Naive thymus-derived CD4-positive, alpha-beta T cell (primary cell): ENCODE results near the gene OPRM1. TPM values are rescaled to one million over a fixed set of nuclear protein-coding genes. Genes with fewer than 3 reads are reported as not detected.
A peak's percentile ranks its signal among the peaks of the same experiment; 100 is the strongest.

Experiments
- ATAC-seq: fragments of 150-1000 bp; cut with Tn5 transposase; 2 replicates; pipeline ENCODE4 v1.10.0; 2021; ENCODE audit warnings: mild to moderate bottlenecking, moderate library complexity
- CTCF ChIA-PET: fragments of 350-600 bp; sonication (Branson Sonifier 250); formaldehyde crosslinking; loops from one replicate; lab custom pipeline; 2021; ENCODE audit warnings: antibody characterized with exemption; lab: Charles Lee
- POLR2A ChIA-PET: fragments of 350-600 bp; sonication (Branson Sonifier 250); formaldehyde crosslinking; loops from one replicate; lab custom pipeline; 2021; ENCODE audit warnings: antibody characterized with exemption, inconsistent platforms; lab: Charles Lee
- DNase-seq, 9 donors: peaks; one replicate each; pipeline versions ENCODE4 v3.0.0 to v3.0.0-alpha.2; 2020 to 2022; ENCODE audit warnings: mixed read lengths in 1 of 9
- H3K27ac ChIP-seq: one replicate; pipeline ENCODE4 v1.7.0; 2013; ENCODE audit warnings: mild to moderate bottlenecking, low read depth, low read length, moderate library complexity
- H3K27me3 ChIP-seq, 2 donors: one replicate each; pipeline ENCODE4 v1.7.0; 2013; ENCODE audit warnings: low read length in 2 of 2, mild to moderate bottlenecking in 2 of 2, moderate library complexity in 2 of 2; ENCODE audit not compliant: control insufficient read depth in 2 of 2, insufficient read depth in 2 of 2
- H3K36me3 ChIP-seq, 3 experiments: 1 replicate in 2 of 3; 2 replicates in 1 of 3; pipeline ENCODE4 v1.7.0; 2013; ENCODE audit warnings: low read length in 3 of 3, mild to moderate bottlenecking in 3 of 3, moderate library complexity in 1 of 3; ENCODE audit not compliant: insufficient read depth in 3 of 3, control insufficient read depth in 2 of 3
- H3K4me1 ChIP-seq, 2 donors: one replicate each; pipeline ENCODE4 v1.7.0; 2013; ENCODE audit warnings: low read length in 2 of 2, mild to moderate bottlenecking in 2 of 2, moderate library complexity in 1 of 2; ENCODE audit not compliant: control insufficient read depth in 2 of 2, insufficient read depth in 2 of 2
- H3K4me3 ChIP-seq: 2 replicates; pipeline ENCODE4 v1.7.0; 2013; ENCODE audit warnings: mild to moderate bottlenecking, low read length
- H3K9me3 ChIP-seq, 3 experiments: 1 replicate in 2 of 3; 2 replicates in 1 of 3; pipeline ENCODE4 v1.7.0; 2013; ENCODE audit warnings: low read length in 3 of 3; ENCODE audit not compliant: control insufficient read depth in 2 of 3
- H3K27ac Mint-ChIP-seq, 9 donors: one replicate each; pipeline ENCODE4 v1.8.0; 2020 to 2022; ENCODE audit warnings: mixed read lengths in 9 of 9, mild to moderate bottlenecking in 8 of 9, moderate library complexity in 5 of 9, inconsistent platforms in 2 of 9
- H3K27me3 Mint-ChIP-seq, 5 donors: one replicate each; pipeline ENCODE4 v1.8.0; 2021 to 2022; ENCODE audit warnings: mixed read lengths in 5 of 5, mild to moderate bottlenecking in 1 of 5
- H3K36me3 Mint-ChIP-seq, 5 donors: one replicate each; pipeline ENCODE4 v1.8.0; 2020 to 2022; ENCODE audit warnings: mixed read lengths in 5 of 5, mild to moderate bottlenecking in 3 of 5, inconsistent platforms in 1 of 5
- H3K4me1 Mint-ChIP-seq, 7 donors: one replicate each; pipeline ENCODE4 v1.8.0; 2020 to 2022; ENCODE audit warnings: mixed read lengths in 7 of 7, mild to moderate bottlenecking in 3 of 7, inconsistent platforms in 1 of 7
- H3K4me3 Mint-ChIP-seq, 10 donors: one replicate each; pipeline ENCODE4 v1.8.0; 2020 to 2022; ENCODE audit warnings: mild to moderate bottlenecking in 10 of 10, mixed read lengths in 10 of 10, moderate library complexity in 6 of 10, inconsistent platforms in 2 of 10
- H3K9me3 Mint-ChIP-seq, 11 donors: one replicate each; pipeline ENCODE4 v1.8.0; 2020 to 2022; ENCODE audit warnings: mixed read lengths in 11 of 11, mild to moderate bottlenecking in 4 of 11, inconsistent platforms in 1 of 11, moderate library complexity in 1 of 11
- intact Hi-C, 2 donors: fragments of 100-400 bp; cut with micrococcal nuclease; formaldehyde crosslinking; loops; one replicate each; pipeline ENCODE4 v1.15.1; 2023
- polyA plus RNA-seq, 2 donors: library from polyadenylated mRNA; unstranded; fragments of 300-500 nt; fragmentation: Illumina TruSeq; gene quantifications; one replicate each; pipeline ENCODE4 v1.2.3, GENCODE V29; 2021
- total RNA-seq, 6 experiments: library from RNA in 5 of 6; stranded (reverse) in 5 of 6; gene quantifications; 1 replicate in 5 of 6; 2 replicates in 1 of 6; pipeline ENCODE4 v1.2.3 and lab custom pipeline; 2021 to 2026

The OPRM1 gene
- total and polyA plus RNA-seq, 7 experiments from 2014 or later = not detected

GRCh38 chr6:154209555-154209954 lies 170.5 kb downstream of the OPRM1 start:
- no peak for ATAC-seq
- H3K27ac Mint-ChIP-seq = peak overlapping the region in 2 of 9 donors; percentile 11 to 62
- H3K36me3 Mint-ChIP-seq = peaks cover 21 to 79% (median 65%) of the 10 kb centered on the region in 5 donors
- no peaks in the 10 kb centered on the region for H3K4me1 ChIP-seq
- DNase-seq = no peak
- H3K4me3 ChIP-seq = no peak overlapping the region
- no peak overlapping the region for H3K4me3 Mint-ChIP-seq
- H3K9me3 Mint-ChIP-seq = peaks cover 0 to 5% (median 0%) of the 10 kb centered on the region in 11 donors
- no peaks in the 10 kb centered on the region for H3K27me3 Mint-ChIP-seq
- H3K36me3 ChIP-seq = peaks cover 4 to 61% (median 16%) of the 10 kb centered on the region in 3 experiments
- intact Hi-C loops = no loop called here
- no peaks in the 10 kb centered on the region for H3K27me3 ChIP-seq
- H3K9me3 ChIP-seq = no peaks in the 10 kb centered on the region
- CTCF ChIA-PET = interaction anchor here (2.1 kb wide), 1 partner anchor 68 kb away, joined by 4 read pairs; no protein-coding TSS in a partner anchor
- POLR2A ChIA-PET = interaction anchor here (0.8 to 1.2 kb wide), 2 partner anchors 11 to 12 kb away, joined by 3 to 4 read pairs; no protein-coding TSS in a partner anchor
- no peak overlapping the region for H3K27ac ChIP-seq
- H3K4me1 Mint-ChIP-seq = peaks cover 0 to 65% (median 46%) of the 10 kb centered on the region in 7 donors

DNA sequence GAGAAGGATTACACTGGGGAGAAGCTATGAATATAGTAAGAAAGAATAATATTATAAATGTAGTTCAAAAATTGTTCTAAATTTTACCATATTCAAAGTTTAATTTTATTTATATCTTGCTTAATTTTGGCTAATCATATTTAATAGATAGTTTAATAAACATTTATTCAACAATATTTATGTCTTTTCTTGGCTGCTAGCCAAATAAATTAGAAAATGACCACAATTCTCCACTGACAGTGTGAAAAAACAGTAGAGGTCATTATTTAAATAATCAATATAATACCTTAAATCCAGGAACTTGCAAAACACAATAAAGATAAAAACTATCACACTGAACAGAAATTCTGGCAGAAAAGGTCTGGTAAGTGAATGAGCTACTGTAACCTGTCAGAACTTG lies 171.6 kb downstream of the OPRM1 start:
- H3K27me3 ChIP-seq = no peaks in the 10 kb centered on the region
- DNase-seq (no peak), ATAC-seq (no peak)
- H3K4me1 ChIP-seq = no peaks in the 10 kb centered on the region
- Mint-ChIP-seq H3K4me1 (peaks cover 0 to 59% (median 43%) of the 10 kb centered on the region in 7 donors), H3K27ac (peak overlapping the region in 2 of 9 donors; percentile 23 to 45), H3K4me3 (no peak overlapping the region), H3K9me3 (peaks cover 0 to 2% (median 0%) of the 10 kb centered on the region in 11 donors), H3K36me3 (peaks cover 16 to 77% (median 57%) of the 10 kb centered on the region in 5 donors), H3K27me3 (no peaks in the 10 kb centered on the region)
- peaks cover 4 to 55% (median 16%) of the 10 kb centered on the region in 3 experiments for H3K36me3 ChIP-seq
- H3K27ac ChIP-seq = no peak overlapping the region
- POLR2A ChIA-PET = interaction anchor here (0.6 to 1.8 kb wide), 2 partner anchors 34 to 62 kb away, joined by 3 to 4 read pairs; no protein-coding TSS in a partner anchor
- intact Hi-C loops = loop anchor here in 1 of 2 donors (2.0 kb wide), 1 partner anchor 14 kb away; no protein-coding TSS in a partner anchor
- no peak overlapping the region for H3K4me3 ChIP-seq
- CTCF ChIA-PET = interaction anchor here (1.1 to 1.4 kb wide), 2 partner anchors 66 to 67 kb away, joined by 3 to 4 read pairs; no protein-coding TSS in a partner anchor
- no peaks in the 10 kb centered on the region for H3K9me3 ChIP-seq

DNA sequence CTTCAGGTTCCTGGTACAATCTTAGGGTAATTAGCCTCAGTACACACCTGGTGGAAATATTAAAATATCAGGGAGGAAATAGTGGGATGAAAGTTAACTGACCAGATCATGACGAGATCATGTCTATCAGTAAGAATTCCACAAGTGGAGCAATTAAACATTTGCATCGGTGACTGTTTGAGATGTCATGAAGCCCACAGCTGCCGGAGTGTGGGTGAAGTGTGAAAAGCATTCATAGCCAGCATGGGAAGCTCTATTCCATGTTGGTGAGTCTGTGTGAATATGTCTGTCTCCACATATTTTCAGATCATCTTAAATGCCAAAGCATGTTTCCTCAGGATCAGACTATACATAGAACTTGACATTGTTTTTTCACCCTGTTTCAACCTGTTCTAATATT lies 174.7 kb downstream of the OPRM1 start:
- ATAC-seq (no peak), DNase-seq (no peak)
- CTCF ChIA-PET = interaction anchor here (1.8 kb wide), 1 partner anchor 60 kb away, joined by 3 read pairs; no protein-coding TSS in a partner anchor
- Histone ChIP-seq H3K4me3 (no peak overlapping the region), H3K27ac (no peak overlapping the region), H3K9me3 (no peaks in the 10 kb centered on the region), H3K36me3 (peaks cover 4 to 33% (median 6%) of the 10 kb centered on the region in 3 experiments), H3K27me3 (no peaks in the 10 kb centered on the region), H3K4me1 (peaks cover 0 to 19% of the 10 kb centered on the region in 2 donors)
- Mint-ChIP-seq H3K4me1 (peaks cover 11 to 62% (median 48%) of the 10 kb centered on the region in 7 donors), H3K9me3 (no peaks in the 10 kb centered on the region), H3K27ac (peak overlapping the region in 4 of 9 donors; percentile 51 to 70 (median 58)), H3K36me3 (peaks cover 4 to 62% (median 36%) of the 10 kb centered on the region in 5 donors), H3K4me3 (no peak overlapping the region), H3K27me3 (no peaks in the 10 kb centered on the region)
- POLR2A ChIA-PET = no interaction called here
- intact Hi-C loops = no loop called here

- ChIA-PET CTCF (no interaction called here), POLR2A (interaction anchor here (0.6 to 1.4 kb wide), 3 partner anchors 11 to 54 kb away, joined by 3 to 5 read pairs (median 4); no protein-coding TSS in a partner anchor)
- peaks cover 0 to 45% of the 10 kb centered on the region in 2 donors for H3K4me1 ChIP-seq
- Mint-ChIP-seq H3K36me3 (peaks cover 0 to 55% (median 31%) of the 10 kb centered on the region in 5 donors), H3K4me1 (peaks cover 22 to 79% (median 72%) of the 10 kb centered on the region in 7 donors), H3K27ac (peak overlapping the region in 8 of 9 donors; percentile 66 to 96 (median 88)), H3K27me3 (no peaks in the 10 kb centered on the region), H3K4me3 (peak overlapping the region in 9 of 10 donors; percentile 39 to 86 (median 78)), H3K9me3 (no peaks in the 10 kb centered on the region)
- DNase-seq (peak in 3 of 9 donors; percentile 17 to 34 (median 33)), ATAC-seq (peak; percentile 54)
- no peaks in the 10 kb centered on the region for H3K27me3 ChIP-seq
- peaks cover 4 to 30% (median 6%) of the 10 kb centered on the region in 3 experiments for H3K36me3 ChIP-seq
- H3K4me3 ChIP-seq = no peak overlapping the region
- no peaks in the 10 kb centered on the region for H3K9me3 ChIP-seq
- intact Hi-C loops = loop anchor here in 1 of 2 donors (2.0 kb wide), 2 partner anchors 14 to 54 kb away; no protein-coding TSS in a partner anchor
- peak overlapping the region; percentile 38 for H3K27ac ChIP-seq
Observed at GRCh38 chr6:154218301-154218700, 179.3 kb downstream of the OPRM1 start.

- ChIA-PET POLR2A (interaction anchor here (1.0 to 2.6 kb wide), 4 partner anchors 10 to 58 kb away, joined by 3 to 14 read pairs (median 4); no protein-coding TSS in a partner anchor), CTCF (interaction anchor here (2.1 kb wide), 1 partner anchor 59 kb away, joined by 5 read pairs; no protein-coding TSS in a partner anchor)
- no peaks in the 10 kb centered on the region for H3K27me3 Mint-ChIP-seq
- peaks cover 22 to 83% (median 76%) of the 10 kb centered on the region in 7 donors for H3K4me1 Mint-ChIP-seq
- peak overlapping the region in 8 of 9 donors; percentile 66 to 96 (median 88) for H3K27ac Mint-ChIP-seq
- H3K27me3 ChIP-seq = no peaks in the 10 kb centered on the region
- H3K4me1 ChIP-seq = peaks cover 0 to 50% of the 10 kb centered on the region in 2 donors
- peak overlapping the region; percentile 38 for H3K27ac ChIP-seq
- H3K36me3 Mint-ChIP-seq = peaks cover 0 to 54% (median 28%) of the 10 kb centered on the region in 5 donors
- intact Hi-C loops = loop anchor here in 1 of 2 donors (1.0 to 2.0 kb wide), 7 partner anchors 9 to 62 kb away; no protein-coding TSS in a partner anchor
- DNase-seq = peak in 6 of 9 donors; percentile 16 to 47 (median 35)
- H3K36me3 ChIP-seq = peaks cover 1 to 25% (median 4%) of the 10 kb centered on the region in 3 experiments
- peak; percentile 67 for ATAC-seq
- H3K9me3 Mint-ChIP-seq = no peaks in the 10 kb centered on the region
- H3K4me3 Mint-ChIP-seq = peak overlapping the region in 9 of 10 donors; percentile 62 to 86 (median 78)
- H3K9me3 ChIP-seq = no peaks in the 10 kb centered on the region
- H3K4me3 ChIP-seq = peak overlapping the region; percentile 9
Observed at GRCh38 chr6:154218787-154219186, 179.7 kb downstream of the OPRM1 start.

- H3K36me3 ChIP-seq = peaks cover 0 to 24% (median 4%) of the 10 kb centered on the region in 3 experiments
- H3K9me3 ChIP-seq = no peaks in the 10 kb centered on the region
- Mint-ChIP-seq H3K27me3 (no peaks in the 10 kb centered on the region), H3K4me3 (peak overlapping the region in 9 of 10 donors; percentile 62 to 86 (median 78)), H3K4me1 (peaks cover 24 to 88% (median 77%) of the 10 kb centered on the region in 7 donors), H3K9me3 (no peaks in the 10 kb centered on the region), H3K27ac (peak overlapping the region in 8 of 9 donors; percentile 66 to 96 (median 88)), H3K36me3 (peaks cover 0 to 54% (median 29%) of the 10 kb centered on the region in 5 donors)
- H3K4me3 ChIP-seq = peak overlapping the region; percentile 9
- CTCF ChIA-PET = interaction anchor here (0.6 to 2.6 kb wide), 5 partner anchors 10 to 60 kb away, joined by 3 to 10 read pairs (median 5); no protein-coding TSS in a partner anchor
- DNase-seq = peak in 2 of 9 donors; percentile 19 to 37
- intact Hi-C loops = loop anchor here in 1 of 2 donors (1.0 to 2.0 kb wide), 7 partner anchors 8 to 63 kb away; no protein-coding TSS in a partner anchor
- no peak for ATAC-seq
- POLR2A ChIA-PET = interaction anchor here (0.7 to 2.6 kb wide), 8 partner anchors 12 to 58 kb away, joined by 3 to 14 read pairs (median 3); no protein-coding TSS in a partner anchor
- peak overlapping the region; percentile 38 for H3K27ac ChIP-seq
- H3K4me1 ChIP-seq = peaks cover 2 to 55% of the 10 kb centered on the region in 2 donors
- no peaks in the 10 kb centered on the region for H3K27me3 ChIP-seq
Observed at GRCh38 chr6:154219250-154219649, 180.2 kb downstream of the OPRM1 start.
